Fibroblast of pulmonary artery (primary cell): ENCODE measurements around the gene KCNMA1.

Experiments
- DNase-seq: peaks from one replicate; pipeline ENCODE4 v3.0.0-alpha.2; 2010; ENCODE audit warnings: low read depth
- H3K4me3 ChIP-seq: replicated peaks from 2 replicates; pipeline ENCODE4 v1.5.1; 2011; ENCODE audit warnings: low read depth, mild to moderate bottlenecking, control low read depth, low read length, moderate library complexity
- TF ChIP-seq, protein P1 (sequence below): IDR thresholded peaks from 2 replicates; pipeline ENCODE4 v1.5.1; 2011; ENCODE audit warnings: mild to moderate bottlenecking, control low read depth, low read length, inconsistent platforms; ENCODE audit errors: missing control alignments

KCNMA1 gene

DNA sequence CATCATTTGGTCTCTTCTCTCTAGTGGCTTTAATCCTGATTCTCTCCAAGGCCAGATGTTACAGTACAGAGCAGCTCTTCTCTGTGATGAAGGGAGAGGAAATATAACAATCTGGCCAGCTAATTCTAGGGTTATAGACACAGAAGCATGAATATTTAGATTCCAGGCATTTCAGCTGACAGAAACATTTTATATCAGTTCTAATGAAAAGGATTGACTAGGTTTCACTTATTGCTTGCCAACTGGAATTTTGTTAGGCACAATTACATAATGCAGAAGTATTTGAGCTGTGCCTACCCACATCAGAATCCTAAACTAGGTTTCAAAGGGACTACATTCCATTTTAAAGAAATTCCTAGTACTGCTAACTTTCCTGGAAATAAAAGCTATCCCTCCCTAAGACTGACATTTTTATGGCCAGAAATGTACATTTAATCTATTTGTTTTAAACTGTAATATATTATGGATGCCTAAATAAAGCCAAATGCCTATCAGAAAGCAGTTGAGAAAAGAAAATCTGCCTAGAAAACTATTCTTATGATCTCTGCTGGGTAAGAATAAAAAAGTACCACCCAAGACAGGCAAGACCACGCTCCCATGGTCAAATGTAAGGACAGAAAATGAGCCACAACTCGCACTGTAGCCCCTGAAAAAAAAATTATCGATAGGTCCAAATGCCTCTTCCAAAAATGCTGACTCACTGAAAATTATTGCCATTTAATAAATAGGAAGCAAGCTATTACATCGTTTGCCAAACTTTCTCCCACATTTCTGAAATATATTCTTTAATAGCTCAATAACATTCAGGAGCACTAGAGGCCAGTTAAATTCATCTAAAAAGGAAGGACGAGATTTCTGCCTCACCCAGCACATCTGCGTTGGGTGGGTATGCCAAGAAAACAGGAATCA, 498.1 kb downstream of the KCNMA1 start:
- no peak overlapping the region for H3K4me3 ChIP-seq
- TF ChIP-seq, protein P1, sequence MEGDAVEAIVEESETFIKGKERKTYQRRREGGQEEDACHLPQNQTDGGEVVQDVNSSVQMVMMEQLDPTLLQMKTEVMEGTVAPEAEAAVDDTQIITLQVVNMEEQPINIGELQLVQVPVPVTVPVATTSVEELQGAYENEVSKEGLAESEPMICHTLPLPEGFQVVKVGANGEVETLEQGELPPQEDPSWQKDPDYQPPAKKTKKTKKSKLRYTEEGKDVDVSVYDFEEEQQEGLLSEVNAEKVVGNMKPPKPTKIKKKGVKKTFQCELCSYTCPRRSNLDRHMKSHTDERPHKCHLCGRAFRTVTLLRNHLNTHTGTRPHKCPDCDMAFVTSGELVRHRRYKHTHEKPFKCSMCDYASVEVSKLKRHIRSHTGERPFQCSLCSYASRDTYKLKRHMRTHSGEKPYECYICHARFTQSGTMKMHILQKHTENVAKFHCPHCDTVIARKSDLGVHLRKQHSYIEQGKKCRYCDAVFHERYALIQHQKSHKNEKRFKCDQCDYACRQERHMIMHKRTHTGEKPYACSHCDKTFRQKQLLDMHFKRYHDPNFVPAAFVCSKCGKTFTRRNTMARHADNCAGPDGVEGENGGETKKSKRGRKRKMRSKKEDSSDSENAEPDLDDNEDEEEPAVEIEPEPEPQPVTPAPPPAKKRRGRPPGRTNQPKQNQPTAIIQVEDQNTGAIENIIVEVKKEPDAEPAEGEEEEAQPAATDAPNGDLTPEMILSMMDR: no peak
- no peak for DNase-seq

DNA sequence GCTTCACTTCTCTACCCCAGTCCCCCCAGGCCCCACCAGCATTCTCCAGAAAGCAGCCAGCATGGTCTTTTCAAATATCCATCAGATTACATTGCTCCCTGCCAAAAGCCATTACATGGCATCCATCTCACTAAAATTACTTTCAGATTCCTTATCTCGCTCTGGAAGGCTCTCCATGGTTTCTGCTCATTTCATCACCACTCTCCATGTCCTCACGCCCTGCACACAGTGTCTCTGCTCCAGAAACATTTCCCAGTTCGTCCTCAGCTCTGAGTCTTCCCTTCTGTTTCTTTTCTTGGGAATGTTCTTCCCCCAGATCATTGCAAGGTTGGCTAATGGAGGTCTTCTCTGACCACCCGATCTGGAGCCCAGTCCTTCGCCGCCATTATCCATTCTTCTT, 499.1 kb downstream of the KCNMA1 start:
- no peak for DNase-seq

DNA sequence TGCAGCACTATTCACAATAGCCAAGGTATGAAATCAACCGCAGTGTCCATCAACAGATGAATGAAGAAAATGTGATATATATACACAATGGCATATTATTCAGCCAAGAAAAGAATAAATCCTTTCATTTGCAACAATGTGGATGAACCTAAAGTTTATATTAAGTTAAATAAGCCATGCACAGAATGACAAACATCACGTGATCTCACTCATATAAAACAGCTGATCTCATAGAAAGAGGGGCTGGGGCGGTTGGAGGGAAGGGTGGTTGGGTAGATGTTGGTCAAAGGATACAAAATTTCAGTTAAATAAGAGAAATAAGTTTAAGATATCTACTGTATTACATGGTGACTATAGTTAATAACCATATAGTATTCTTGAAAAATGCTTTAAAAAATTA, 502.1 kb downstream of the KCNMA1 start:
- TF ChIP-seq, protein P1: no peak
- no peak overlapping the region for H3K4me3 ChIP-seq
- DNase-seq: no peak

More for the DNA sequence above, 499.1 kb downstream of the KCNMA1 start:
- TF ChIP-seq, protein P1: no peak
- H3K4me3 ChIP-seq: no peak overlapping the region

DNA sequence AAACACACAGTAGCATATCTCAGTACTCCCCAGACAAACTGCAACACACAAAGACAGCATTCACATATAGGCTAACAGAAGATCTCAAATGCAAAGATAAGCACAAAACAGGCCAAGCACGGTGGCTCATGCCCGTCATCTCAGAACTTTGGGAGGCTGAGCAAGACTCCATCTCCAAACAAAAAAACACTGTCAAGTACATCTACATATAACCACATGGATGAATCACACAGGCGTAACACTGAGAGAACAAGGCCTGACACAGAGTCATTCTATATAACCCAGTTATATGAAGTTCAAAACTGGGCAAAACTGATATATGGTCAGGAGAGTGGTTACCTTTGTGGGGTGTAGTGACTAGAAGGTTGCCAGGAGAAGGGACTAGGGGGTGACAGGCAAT, 506.4 kb downstream of the KCNMA1 start:
- H3K4me3 ChIP-seq: no peak overlapping the region
- TF ChIP-seq, protein P1: no peak
- DNase-seq: no peak

DNA sequence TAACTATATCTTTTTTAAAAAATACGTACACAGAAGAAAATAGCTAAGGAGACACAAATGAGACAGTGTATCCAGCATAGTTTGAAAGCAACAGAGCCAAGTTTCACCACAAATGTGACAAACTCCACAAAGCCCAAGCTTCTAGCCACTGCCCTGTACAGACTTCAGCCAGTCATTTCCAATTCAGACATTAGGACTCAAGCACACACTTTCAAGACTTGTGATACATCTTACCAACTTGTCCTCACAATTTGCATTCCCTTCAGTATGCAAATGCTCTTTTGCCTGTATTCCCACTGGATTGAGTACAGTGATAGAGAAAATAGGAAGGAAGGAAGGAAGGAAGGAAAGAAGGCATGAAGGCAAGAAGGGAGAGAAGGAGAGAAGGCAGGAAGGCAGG, 510.4 kb downstream of the KCNMA1 start:
- DNase-seq: no peak
- TF ChIP-seq, protein P1: no peak
- no peak overlapping the region for H3K4me3 ChIP-seq

DNA sequence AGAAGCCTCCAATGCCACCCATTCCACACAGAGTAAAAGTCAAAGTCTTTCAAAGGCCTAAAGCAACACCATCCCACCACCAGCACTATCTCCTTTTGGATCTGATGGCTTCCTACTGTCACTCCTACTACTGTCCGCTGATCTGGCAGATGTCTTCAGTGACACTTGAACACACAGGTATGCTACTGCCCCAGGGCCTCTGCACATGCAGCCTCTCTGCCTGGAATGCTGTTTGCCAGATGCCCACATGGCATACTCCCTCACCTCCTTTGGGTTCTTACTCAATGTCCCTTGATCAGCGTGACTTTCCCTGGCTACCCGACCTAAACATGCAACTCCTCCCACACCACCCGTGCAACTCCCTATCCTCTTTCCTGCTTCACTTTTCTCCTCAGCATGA, 512.4 kb downstream of the KCNMA1 start:
- H3K4me3 ChIP-seq: no peak overlapping the region
- no peak for DNase-seq
- TF ChIP-seq, protein P1: no peak

DNA sequence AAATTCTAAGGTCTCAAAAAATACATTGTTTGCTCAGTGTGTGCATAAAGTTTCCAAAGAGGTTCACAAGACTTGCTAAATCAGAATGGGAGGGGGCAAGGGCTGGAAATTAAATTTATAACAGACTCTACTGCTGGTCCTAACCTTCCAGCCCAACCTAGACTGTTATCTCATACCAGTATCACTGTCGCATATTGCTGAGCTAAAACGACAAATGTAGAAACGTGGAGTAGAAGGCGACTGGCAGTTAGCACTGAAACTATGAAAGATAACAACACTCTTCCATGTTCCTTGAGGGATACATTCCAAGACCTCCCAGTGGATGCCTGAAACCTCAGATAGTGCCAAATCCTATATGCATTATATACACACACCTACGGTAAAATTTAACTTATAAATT, 514.3 kb downstream of the KCNMA1 start:
- H3K4me3 ChIP-seq: no peak overlapping the region
- TF ChIP-seq, protein P1: no peak
- no peak for DNase-seq
